Measurements from ENCODE around the gene ATP8A2.

GRCh38 chr13:25844559-25845434 is 473.0 kb downstream of the ATP8A2 start:
- no peak for TF ChIP-seq CTCF (IDR thresholded peaks at IDR 0.05; ENCODE audit: low read depth, low read length)
- no peak for TF ChIP-seq POLR2A (IDR thresholded peaks at IDR 0.05; ENCODE audit: extremely low read depth, insufficient read length)

Measured in NB4 (cell line).